Mesenteric fat pad (tissue), 1 donor: ENCODE results near the gene TGFBR1. TPM values are rescaled to one million over a fixed set of nuclear protein-coding genes. Genes with fewer than 3 reads are reported as not detected.
"Not testable (repeated sequence)": the region's sequence is repeated elsewhere in the genome, so short reads cannot be mapped to it uniquely, and the experiment has no call there.

Experiments
- DNase-seq: peaks from one replicate; pipeline ENCODE4 v3.0.0-alpha.2; 2020; ENCODE audit warnings: low spot score
- total RNA-seq: library from RNA; stranded (reverse); fragmentation: NEBNext Ultra II Directional; extraction: Animal tissue kit (Norgen Biotek cat#: 25700); gene quantifications from one replicate; pipeline ENCODE4 v1.2.1, GENCODE V29; 2021
- donor health status: DM: yes; HTN: yes; CAD: no.

Gene TGFBR1
- total RNA-seq, 1 donor from 2014 or later: 56.2 TPM

DNA sequence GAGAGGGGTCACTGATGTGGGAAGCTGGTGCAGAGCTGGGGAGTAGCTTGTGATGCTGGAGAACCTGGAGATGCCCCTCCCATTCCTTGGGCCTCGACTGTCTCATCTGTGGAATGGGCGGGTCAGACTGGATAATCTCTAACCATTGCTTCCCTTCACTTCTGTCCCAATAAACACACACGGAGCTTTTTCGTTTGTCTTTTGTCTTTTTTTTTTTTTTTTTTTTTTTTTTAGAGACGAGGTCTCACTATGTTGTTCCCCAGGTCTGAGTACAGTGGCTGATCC, 80.4 kb downstream of the TGFBR1 start:
- DNase-seq: no peak

DNA sequence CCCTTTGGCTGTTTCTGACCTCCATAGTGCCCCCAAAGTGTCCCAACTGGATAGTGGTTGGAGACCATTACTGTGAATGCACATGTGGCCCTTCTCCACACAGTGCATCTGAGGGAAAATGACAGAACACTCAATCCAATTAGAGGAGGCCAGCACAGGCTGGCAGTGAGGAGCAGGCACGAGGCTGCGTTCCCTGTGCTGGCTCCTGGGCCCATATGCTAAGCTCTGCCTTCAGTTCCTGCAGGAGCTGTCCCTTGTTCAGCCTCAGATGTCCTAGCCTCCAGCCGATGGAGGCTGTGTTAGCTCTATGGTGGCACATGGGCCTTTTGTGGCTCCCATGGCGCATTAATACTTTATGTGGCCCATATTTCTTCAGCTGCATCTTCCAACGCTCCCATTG, 81.0 kb downstream of the TGFBR1 start:
- DNase-seq: no peak

DNA sequence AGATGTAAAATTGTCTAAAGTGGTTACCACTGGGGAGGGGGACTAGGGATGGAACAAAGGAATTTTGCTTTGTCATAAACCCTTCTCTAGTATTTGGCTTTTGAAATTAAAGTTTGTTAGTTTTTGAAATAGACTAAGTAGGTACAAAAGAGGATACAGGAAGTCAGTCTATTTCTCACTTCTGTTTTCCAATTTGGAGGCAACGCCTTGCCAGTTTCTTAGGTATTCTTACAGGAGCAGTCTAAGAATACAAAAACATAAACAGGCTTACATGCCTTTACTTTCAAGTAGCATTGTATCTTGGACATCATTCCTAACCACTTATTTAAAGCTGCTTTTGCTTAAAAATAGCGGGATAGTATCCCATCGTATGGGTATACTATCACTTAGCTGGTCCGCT, 82.4 kb downstream of the TGFBR1 start:
- no peak for DNase-seq

DNA sequence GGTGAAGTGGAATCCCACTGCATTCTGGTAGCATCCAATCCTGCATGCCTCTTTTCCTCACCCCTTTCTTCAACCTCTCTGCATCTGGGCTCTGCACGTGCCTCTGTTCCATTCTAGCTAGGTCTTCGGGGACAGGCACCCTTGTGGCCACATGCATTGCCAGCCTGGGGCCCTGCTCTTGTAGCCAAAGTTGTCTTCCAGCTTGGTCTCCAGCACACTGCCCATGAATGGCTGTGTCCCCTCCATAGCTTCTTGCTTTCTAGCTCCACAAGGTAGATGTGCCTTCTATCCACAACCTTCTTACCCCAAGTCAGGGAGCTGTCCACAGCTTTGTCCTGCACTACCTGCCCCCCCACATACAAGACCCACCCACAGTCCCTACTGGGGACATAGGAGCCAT, 84.3 kb downstream of the TGFBR1 start:
- DNase-seq: no peak

DNA sequence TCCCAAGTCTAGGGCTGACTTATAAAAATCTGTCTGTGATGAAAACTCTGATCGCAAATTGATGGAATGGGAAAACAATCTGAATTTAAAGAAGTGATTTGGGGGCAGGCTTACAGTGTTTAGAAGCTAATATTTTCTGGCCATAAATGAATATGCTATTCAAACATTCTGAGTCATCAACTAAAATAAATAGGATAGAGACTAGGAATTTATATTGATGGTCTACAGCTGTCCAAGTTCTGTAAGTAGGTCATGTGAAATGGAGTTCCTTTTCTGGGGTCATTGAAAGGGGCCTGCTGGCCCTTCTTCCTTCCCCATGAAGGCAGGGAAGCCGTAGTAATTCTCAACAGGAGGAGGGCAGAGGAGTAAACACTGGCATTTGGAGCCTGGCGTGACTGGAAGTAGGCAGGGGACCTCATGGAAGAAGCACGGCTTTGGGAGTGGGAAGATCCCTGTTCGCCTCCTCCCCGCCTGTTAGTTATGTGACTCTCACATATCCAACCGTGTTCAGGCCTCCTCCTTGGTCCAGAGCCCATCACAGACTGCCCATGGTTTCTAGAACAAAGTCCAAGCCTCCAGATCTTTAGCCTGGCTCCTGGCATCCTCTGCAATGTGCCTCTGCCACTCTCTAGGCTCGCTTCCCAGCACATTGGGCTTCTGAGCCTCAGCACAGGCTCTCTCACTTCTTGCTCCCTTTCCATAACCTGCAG, 85.1 kb downstream of the TGFBR1 start:
- no peak for DNase-seq

DNA sequence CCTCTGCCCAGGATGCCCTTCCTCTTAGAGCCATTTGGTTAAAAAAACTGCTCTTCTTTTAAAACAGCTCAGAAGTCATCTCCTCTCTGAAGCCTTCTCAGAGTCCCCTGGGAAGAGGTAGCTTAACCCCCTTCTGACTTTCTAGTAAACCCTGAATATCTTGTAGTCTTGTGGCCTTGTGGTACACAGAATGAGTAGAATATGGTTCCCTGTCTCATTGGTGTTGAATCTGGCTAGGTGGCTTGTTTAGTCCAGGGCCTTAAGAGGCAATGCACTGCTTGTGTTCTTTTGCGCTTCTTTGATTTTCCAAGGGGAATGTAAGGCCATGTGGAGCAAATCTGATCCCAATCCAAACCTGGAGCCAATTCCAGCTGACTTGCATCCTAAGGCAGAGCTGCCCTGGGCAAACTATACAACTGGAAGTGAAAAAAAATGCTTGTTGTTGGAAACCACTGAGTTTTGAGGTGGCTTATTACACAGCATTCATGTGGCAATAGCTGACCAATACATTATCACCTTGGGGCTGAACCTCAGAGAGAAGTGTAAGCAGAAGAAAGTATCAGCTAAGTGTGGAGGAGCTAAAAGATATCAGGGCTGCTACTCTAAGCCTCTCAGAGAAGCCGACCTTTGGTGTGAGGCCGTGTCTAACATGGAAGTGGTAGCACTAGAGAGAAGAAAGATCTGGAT, 85.8 kb downstream of the TGFBR1 start:
- DNase-seq: no peak

DNA sequence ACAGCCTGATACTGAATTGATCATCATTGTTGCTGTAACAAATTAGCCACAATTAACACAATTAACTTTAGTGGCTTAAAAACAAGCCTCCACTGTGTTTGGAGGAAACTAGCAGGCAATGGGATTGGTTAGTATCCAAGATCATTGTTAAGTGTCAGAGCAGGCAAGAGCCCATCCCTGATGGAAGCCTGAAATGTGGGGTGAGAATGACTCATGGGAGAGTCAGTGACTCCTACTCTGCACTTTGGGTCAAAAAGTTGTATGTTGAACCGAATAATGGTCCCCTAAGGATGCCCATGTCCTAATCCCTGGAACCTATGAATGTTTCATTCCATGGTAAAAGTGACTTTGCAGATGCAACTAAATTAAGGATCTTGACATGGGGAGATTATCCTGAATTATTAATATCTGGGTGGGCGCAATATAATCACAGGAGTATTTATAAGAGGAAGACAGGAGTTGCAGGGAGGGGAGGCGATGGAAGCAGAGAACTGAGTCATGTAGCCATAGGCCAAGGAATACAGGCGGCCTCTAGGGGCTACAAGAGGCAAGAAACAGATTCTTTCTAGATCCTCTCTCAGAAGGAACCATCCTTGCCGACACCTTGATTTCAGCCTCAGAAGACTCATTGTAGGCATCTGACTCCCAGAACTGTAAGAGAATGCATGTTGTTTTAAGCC, 88.0 kb downstream of the TGFBR1 start:
- DNase-seq: no peak

DNA sequence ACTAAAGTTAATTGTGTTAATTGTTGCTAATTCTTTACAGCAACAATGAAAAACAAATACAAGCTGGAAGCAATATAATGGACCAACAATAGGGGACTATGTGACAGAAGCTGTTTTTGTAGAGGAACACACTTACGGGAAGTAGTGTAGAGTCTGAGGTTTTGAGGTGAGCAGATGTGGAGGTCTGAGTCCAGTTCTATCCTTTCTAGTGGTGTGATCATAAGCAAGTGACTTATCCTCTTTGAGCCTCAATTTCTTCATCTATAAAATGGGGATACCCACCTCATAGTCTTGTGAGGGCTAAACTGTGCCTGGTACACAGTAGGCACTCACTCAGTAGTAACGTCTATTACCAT, 88.5 kb downstream of the TGFBR1 start:
- DNase-seq: no peak

DNA sequence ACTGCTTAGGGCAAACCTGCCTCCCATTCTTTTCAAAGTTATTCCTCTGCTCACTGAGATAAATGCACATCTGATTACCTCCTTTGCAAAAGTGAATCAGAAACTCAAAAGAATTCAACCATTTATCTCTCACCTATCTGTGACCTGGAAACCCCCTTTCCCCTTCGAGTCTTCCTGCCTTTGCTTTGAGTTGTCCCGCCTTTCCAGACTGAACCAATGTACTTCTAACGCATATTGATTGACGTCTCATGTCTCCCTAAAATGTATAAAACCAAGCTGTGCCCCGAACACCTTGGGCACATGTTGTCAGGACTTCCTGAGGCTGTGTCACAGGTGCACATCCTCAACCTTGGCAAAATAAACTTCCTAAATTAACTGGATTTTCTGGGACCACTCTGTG, 91.6 kb downstream of the TGFBR1 start:
- not testable (repeated sequence) for DNase-seq

DNA sequence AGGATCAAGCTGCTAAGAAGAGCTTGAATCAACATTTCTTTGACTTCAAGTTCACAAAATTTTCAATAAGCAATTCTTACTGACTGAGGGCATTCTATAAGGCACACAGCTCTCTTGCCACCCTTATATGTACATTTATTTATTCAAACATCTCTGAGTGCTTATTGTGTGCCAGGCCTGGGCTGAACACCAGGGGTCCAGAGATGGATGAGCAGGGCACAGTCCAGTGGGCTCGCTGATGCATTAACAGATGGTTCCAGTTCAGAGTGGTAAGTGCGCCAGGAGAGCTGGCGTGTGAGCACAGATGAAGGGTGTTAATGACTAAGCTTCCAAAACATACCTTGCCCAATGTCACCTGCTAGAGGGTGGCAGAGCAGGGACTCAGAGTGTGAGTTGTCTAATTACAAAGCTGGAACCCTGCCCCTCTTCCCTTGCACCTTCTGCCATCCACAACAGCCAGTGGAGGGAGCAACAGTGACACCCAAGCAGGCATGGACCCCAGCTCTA, 92.3 kb downstream of the TGFBR1 start:
- no peak for DNase-seq

DNA sequence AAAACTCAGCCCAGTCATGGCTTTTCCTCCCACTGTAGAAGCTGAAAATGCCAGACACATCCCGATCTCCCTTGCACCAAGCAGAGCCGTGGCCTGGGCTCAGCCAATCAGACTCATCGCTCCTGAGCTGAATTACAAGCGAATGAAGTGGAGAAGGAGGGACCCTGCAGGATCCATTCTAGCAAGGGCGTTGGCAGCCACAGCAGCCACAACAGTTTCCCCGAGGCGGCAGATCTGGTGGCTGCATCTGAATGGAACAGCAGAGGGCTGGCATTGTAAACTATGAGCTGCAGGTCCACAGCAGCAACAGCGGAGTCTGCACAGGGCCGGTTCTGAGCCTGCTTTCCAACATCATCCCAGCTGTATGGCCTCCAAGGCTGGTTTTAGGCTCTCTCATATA, 93.1 kb downstream of the TGFBR1 start:
- no peak for DNase-seq

DNA sequence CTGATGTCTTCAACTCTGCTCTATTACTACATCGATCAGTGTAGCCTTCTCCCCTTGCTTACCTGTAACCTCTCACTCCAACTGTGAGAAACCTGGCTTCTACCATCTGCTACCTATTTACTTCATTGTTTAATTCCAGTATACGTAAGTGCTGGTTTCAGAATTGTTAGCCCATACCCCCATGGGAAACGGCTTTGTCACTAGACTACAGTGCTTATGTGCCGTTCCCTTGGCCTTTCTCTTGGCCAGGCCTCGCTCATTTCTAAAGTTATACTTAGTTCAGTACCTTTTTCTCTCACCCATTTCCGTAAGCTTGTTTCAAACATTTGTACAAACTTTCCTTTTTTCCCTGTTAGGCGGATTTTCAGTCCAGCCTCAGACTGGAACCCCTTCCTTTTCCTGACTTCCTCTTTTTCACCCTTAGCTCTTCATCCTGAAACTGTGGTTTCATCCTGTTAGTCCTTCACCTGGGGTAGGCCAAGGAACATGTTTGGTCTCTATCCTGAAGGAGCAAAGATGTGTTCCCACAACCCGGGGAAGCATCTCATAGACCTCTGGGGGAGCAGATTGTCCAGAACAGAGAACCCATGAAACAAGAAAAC, 95.1 kb downstream of the TGFBR1 start:
- no peak for DNase-seq

DNA sequence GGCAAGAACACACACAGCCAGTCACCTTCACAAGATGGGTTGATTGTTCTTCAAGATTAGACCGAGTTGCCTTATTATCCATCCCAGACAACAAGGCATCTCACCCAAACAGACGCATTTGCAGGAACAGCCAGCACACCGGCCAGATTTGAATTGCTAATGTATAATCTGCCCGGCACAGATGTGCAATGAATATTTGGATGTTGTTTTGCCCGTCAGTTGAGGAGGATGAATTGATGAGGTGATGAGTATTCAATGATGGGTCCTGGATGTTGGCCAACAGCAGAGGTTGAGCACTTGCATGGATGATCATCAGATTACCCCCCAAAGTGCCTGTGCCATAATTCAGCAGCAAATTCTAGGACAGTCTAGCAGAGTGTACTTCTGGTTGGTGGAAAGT, 96.7 kb downstream of the TGFBR1 start:
- no peak for DNase-seq

Other genes starting within 250 kb of the TGFBR1 start
- 73.3 TPM for gene COL15A1, start 161.2 kb upstream of the TGFBR1 start, total RNA-seq
- 37.1 TPM for gene ALG2, start 116.8 kb downstream of the TGFBR1 start, total RNA-seq
- gene SEC61B, start 117.2 kb downstream of the TGFBR1 start, total RNA-seq: 146 TPM